Activated CD4-positive, alpha-beta memory T cell treated with anti-CD3 and anti-CD28 coated beads for 36 hours (primary cell): ENCODE results near the gene CEP70. TPM values are rescaled to one million over a fixed set of nuclear protein-coding genes. Genes with fewer than 3 reads are reported as not detected.
"Not testable (repeated sequence)": the region's sequence is repeated elsewhere in the genome, so short reads cannot be mapped to it uniquely, and the experiment has no call there.

Experiments
- CTCF ChIA-PET: fragments of 350-600 bp; sonication (Branson Sonifier 250); formaldehyde crosslinking; loops from one replicate; lab custom pipeline; 2021; ENCODE audit warnings: antibody characterized with exemption, inconsistent platforms; lab: Charles Lee
- POLR2A ChIA-PET: fragments of 350-600 bp; sonication (Branson Sonifier 250); formaldehyde crosslinking; loops from one replicate; lab custom pipeline; 2021; ENCODE audit warnings: antibody characterized with exemption; lab: Charles Lee
- DNase-seq: peaks from one replicate; pipeline ENCODE4 v3.0.0-alpha.2; 2020
- H3K27ac Mint-ChIP-seq: one replicate; pipeline ENCODE4 v1.8.0; 2021; ENCODE audit warnings: mixed read lengths
- H3K27me3 Mint-ChIP-seq: one replicate; pipeline ENCODE4 v1.8.0; 2021; ENCODE audit warnings: mixed read lengths
- H3K36me3 Mint-ChIP-seq: one replicate; pipeline ENCODE4 v1.8.0; 2021; ENCODE audit warnings: mixed read lengths
- H3K4me1 Mint-ChIP-seq: one replicate; pipeline ENCODE4 v1.8.0; 2021; ENCODE audit warnings: low read depth, mixed read lengths
- H3K4me3 Mint-ChIP-seq: one replicate; pipeline ENCODE4 v1.8.0; 2021; ENCODE audit warnings: mild to moderate bottlenecking, mixed read lengths
- H3K9me3 Mint-ChIP-seq: one replicate; pipeline ENCODE4 v1.8.0; 2021; ENCODE audit warnings: mixed read lengths
- intact Hi-C: fragments of 100-400 bp; cut with micrococcal nuclease; formaldehyde crosslinking; loops from one replicate; pipeline ENCODE4 v1.15.1; 2023
- total RNA-seq, 2 experiments: library from RNA; stranded (reverse); gene quantifications; one replicate each; pipeline ENCODE4 v1.2.3, GENCODE V29; 2021

The CEP70 gene
- total RNA-seq, 2 experiments from 2014 or later: 8.3 to 8.4 TPM

- Mint-ChIP-seq H3K9me3 (no peaks in the 10 kb centered on the region), H3K4me1 (peaks cover 12% of the 10 kb centered on the region), H3K27me3 (peaks cover 1% of the 10 kb centered on the region), H3K27ac (peak within 1 kb of the TSS; percentile 84), H3K4me3 (peak within 1 kb of the TSS; percentile 77), H3K36me3 (no peaks in the 10 kb centered on the region)
- intact Hi-C loops: loop anchor here (1.0 kb wide), 1 partner anchor 14 kb away; the partner anchor contains the start of gene CEP70
- DNase-seq: peak; percentile 73
- ChIA-PET CTCF (interaction anchor here (0.6 to 1.9 kb wide), 4 partner anchors 12 to 307 kb away, joined by 3 to 7 read pairs (median 4); no protein-coding TSS in a partner anchor), POLR2A (interaction anchor here (0.6 kb wide), 2 partner anchors 123 to 145 kb away, joined by 3 read pairs; no protein-coding TSS in a partner anchor)
Measured at GRCh38 chr3:138608322-138609135, 14.5 kb upstream of the CEP70 start, which contains the start of gene FAIM. Gene FAIM, plus strand, starts transcription at chr3:138608771. Its CDS starts 10,956 bp downstream, at chr3:138619727.

GRCh38 chr3:138604106-138604595, 10.1 kb upstream of the CEP70 start:
- POLR2A ChIA-PET, H3K4me1 Mint-ChIP-seq, H3K27ac Mint-ChIP-seq, H3K4me3 Mint-ChIP-seq, H3K9me3 Mint-ChIP-seq, H3K36me3 Mint-ChIP-seq, DNase-seq, intact Hi-C loops, H3K27me3 Mint-ChIP-seq: not testable (repeated sequence)
- CTCF ChIA-PET: interaction anchor here (1.3 to 1.8 kb wide), 2 partner anchors 10 to 311 kb away, joined by 7 to 8 read pairs; partner anchors contain the start of gene CEP70

GRCh38 chr3:138601661-138602060, 7.6 kb upstream of the CEP70 start:
- H3K27me3 Mint-ChIP-seq, POLR2A ChIA-PET: not testable (repeated sequence)
- CTCF ChIA-PET: interaction anchor here (0.8 kb wide), 1 partner anchor 322 kb away, joined by 5 read pairs; no protein-coding TSS in a partner anchor

GRCh38 chr3:138600100-138600745, 6.2 kb upstream of the CEP70 start:
- no peak overlapping the region for H3K27ac Mint-ChIP-seq
- H3K27me3 Mint-ChIP-seq: no peaks in the 10 kb centered on the region
- no peak overlapping the region for H3K4me3 Mint-ChIP-seq
- peaks cover 7% of the 10 kb centered on the region for H3K9me3 Mint-ChIP-seq
- CTCF ChIA-PET: interaction anchor here (4.2 kb wide), 1 partner anchor 316 kb away, joined by 20 read pairs; no protein-coding TSS in a partner anchor
- no peaks in the 10 kb centered on the region for H3K4me1 Mint-ChIP-seq
- POLR2A ChIA-PET: no interaction called here
- DNase-seq: no peak
- peaks cover 5% of the 10 kb centered on the region for H3K36me3 Mint-ChIP-seq
- intact Hi-C loops: no loop called here

More at GRCh38 chr3:138601661-138602060, 7.6 kb upstream of the CEP70 start:
- DNase-seq, H3K36me3 Mint-ChIP-seq, H3K4me3 Mint-ChIP-seq, H3K9me3 Mint-ChIP-seq, H3K4me1 Mint-ChIP-seq, H3K27ac Mint-ChIP-seq, intact Hi-C loops: not testable (repeated sequence)

- Mint-ChIP-seq H3K4me3 (no peak overlapping the region), H3K9me3 (peaks cover 7% of the 10 kb centered on the region), H3K36me3 (peaks cover 5% of the 10 kb centered on the region), H3K27me3 (no peaks in the 10 kb centered on the region), H3K4me1 (peaks cover 1% of the 10 kb centered on the region), H3K27ac (no peak overlapping the region)
- no peak for DNase-seq
- intact Hi-C loops: loop anchor here (10.0 kb wide), 1 partner anchor 726 kb away; no protein-coding TSS in a partner anchor
- CTCF ChIA-PET: interaction anchor here (1.3 to 4.2 kb wide), 2 partner anchors 317 to 325 kb away, joined by 6 to 20 read pairs; no protein-coding TSS in a partner anchor
- POLR2A ChIA-PET: no interaction called here
Measured at GRCh38 chr3:138598534-138598933, 4.5 kb upstream of the CEP70 start.

GRCh38 chr3:138597186-138597976, 3.3 kb upstream of the CEP70 start:
- DNase-seq, H3K27ac Mint-ChIP-seq, H3K27me3 Mint-ChIP-seq, H3K4me1 Mint-ChIP-seq, H3K4me3 Mint-ChIP-seq, H3K36me3 Mint-ChIP-seq, H3K9me3 Mint-ChIP-seq, POLR2A ChIA-PET: not testable (repeated sequence)
- CTCF ChIA-PET: interaction anchor here (0.6 to 4.2 kb wide), 4 partner anchors 241 to 326 kb away, joined by 3 to 20 read pairs (median 4); no protein-coding TSS in a partner anchor
- intact Hi-C loops: loop anchor here (10.0 kb wide), 1 partner anchor 727 kb away; no protein-coding TSS in a partner anchor

GRCh38 chr3:138594935-138595610, 1.0 kb upstream of the CEP70 start:
- Mint-ChIP-seq H3K4me3 (peak overlapping the region; percentile 81), H3K27me3 (no peaks in the 10 kb centered on the region), H3K27ac (peak overlapping the region; percentile 86), H3K4me1 (peaks cover 3% of the 10 kb centered on the region), H3K36me3 (no peaks in the 10 kb centered on the region), H3K9me3 (peaks cover 2% of the 10 kb centered on the region)
- intact Hi-C loops: loop anchor here (1.0 to 10.0 kb wide), 13 partner anchors 14 to 730 kb away; partner anchors contain the start of genes ARMC8, ESYT3 and NME9
- ChIA-PET POLR2A (interaction anchor here (1.1 to 1.9 kb wide), 5 partner anchors 17 to 794 kb away, joined by 3 to 8 read pairs (median 5); partner anchors contain the start of gene COPB2), CTCF (interaction anchor here (0.5 to 6.8 kb wide), 32 partner anchors 8 to 413 kb away, joined by 3 to 232 read pairs (median 5); partner anchors contain the start of genes ESYT3 and FAIM)
- no peak for DNase-seq

- intact Hi-C loops: loop anchor here (1.0 to 10.0 kb wide), 14 partner anchors 15 to 731 kb away; partner anchors contain the start of genes ARMC8, ESYT3 and NME9
- H3K4me3 Mint-ChIP-seq: peak overlapping the region; percentile 81
- H3K4me1 Mint-ChIP-seq: peaks cover 3% of the 10 kb centered on the region
- CTCF ChIA-PET: interaction anchor here (0.5 to 6.8 kb wide), 31 partner anchors 9 to 415 kb away, joined by 3 to 232 read pairs (median 5); no protein-coding TSS in a partner anchor
- DNase-seq: no peak
- H3K27ac Mint-ChIP-seq: no peak overlapping the region
- peaks cover 2% of the 10 kb centered on the region for H3K9me3 Mint-ChIP-seq
- POLR2A ChIA-PET: interaction anchor here (0.7 to 1.9 kb wide), 6 partner anchors 16 to 796 kb away, joined by 3 to 8 read pairs (median 6); partner anchors contain the start of genes COPB2 and ESYT3
- no peaks in the 10 kb centered on the region for H3K36me3 Mint-ChIP-seq
- H3K27me3 Mint-ChIP-seq: no peaks in the 10 kb centered on the region
Measured at GRCh38 chr3:138593488-138594149, 441 bp downstream of the CEP70 start.

- Mint-ChIP-seq H3K4me3 (no peak overlapping the region), H3K36me3 (peaks cover under 1% of the 10 kb centered on the region), H3K27me3 (no peaks in the 10 kb centered on the region), H3K27ac (no peak overlapping the region), H3K9me3 (no peaks in the 10 kb centered on the region), H3K4me1 (peaks cover 6% of the 10 kb centered on the region)
- ChIA-PET POLR2A (no interaction called here), CTCF (interaction anchor here (0.6 to 6.8 kb wide), 7 partner anchors 13 to 416 kb away, joined by 3 to 232 read pairs (median 3); partner anchors contain the start of gene DBR1)
- intact Hi-C loops: loop anchor here (5.0 to 10.0 kb wide), 7 partner anchors 96 to 733 kb away; partner anchors contain the start of genes ARMC8, ESYT3 and NME9
- DNase-seq: no peak
Measured at GRCh38 chr3:138591392-138591791, 2.7 kb downstream of the CEP70 start.

- Mint-ChIP-seq H3K4me1 (peaks cover 17% of the 10 kb centered on the region), H3K27ac (no peak overlapping the region), H3K9me3 (no peaks in the 10 kb centered on the region), H3K4me3 (no peak overlapping the region), H3K27me3 (no peaks in the 10 kb centered on the region), H3K36me3 (peaks cover 8% of the 10 kb centered on the region)
- DNase-seq: no peak
- intact Hi-C loops: no loop called here
- CTCF ChIA-PET: no interaction called here
- POLR2A ChIA-PET: no interaction called here
Measured at GRCh38 chr3:138588445-138588844, 5.6 kb downstream of the CEP70 start.
